ENCODE results near the gene NR1H2. TPM values are rescaled to one million over a fixed set of nuclear protein-coding genes. Genes with fewer than 3 reads are reported as not detected.

Gene NR1H2
- total and polyA plus RNA-seq, 2 experiments from 2014 or later, result 32.9 to 70.2 TPM

DNA sequence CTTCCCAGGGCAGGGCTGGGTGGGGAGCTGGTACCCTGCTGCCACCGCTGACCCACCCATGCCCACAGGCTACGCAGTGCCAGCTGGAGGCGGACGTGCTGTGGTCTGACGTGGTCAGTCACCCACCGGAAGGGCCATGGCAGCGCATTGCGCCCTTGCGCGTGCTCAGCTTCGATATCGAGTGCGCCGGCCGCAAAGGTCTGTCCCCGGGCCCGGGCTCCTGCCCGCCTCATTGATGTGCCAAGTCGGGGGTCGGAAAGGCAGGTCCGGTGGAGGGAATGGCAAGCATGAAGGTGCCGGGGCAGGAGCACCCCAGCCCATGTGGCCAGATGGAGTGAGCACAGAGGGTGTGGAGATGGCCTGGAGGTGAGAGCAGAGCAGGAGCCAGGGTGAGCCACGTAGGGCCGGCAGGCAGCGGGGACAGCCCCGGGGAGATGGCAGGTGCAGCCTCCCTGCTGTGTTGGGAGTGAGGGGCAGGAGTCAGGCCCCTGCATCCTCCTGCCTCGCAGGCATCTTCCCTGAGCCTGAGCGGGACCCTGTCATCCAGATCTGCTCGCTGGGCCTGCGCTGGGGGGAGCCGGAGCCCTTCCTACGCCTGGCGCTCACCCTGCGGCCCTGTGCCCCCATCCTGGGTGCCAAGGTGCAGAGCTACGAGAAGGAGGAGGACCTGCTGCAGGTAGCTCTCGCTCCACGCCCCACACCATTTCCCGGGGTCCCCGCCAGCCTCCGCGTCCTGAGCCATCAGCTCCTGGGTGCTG, 26.5 kb downstream of the NR1H2 start:
- Histone ChIP-seq H3F3A (replicated peaks; ENCODE audit: low read depth) (no peaks in the 10 kb centered on the region), H2AFZ (no peak overlapping the region), H3K9me2 (ENCODE audit: insufficient read depth) (no peaks in the 10 kb centered on the region), H4K20me1 (replicated peaks; ENCODE audit: insufficient read depth) (peaks cover 9% of the 10 kb centered on the region), H3K79me2 (replicated peaks; ENCODE audit: insufficient read depth) (peaks cover 2% of the 10 kb centered on the region), H3K27ac (ENCODE audit: low read depth) (no peak overlapping the region), H3K27me3 (ENCODE audit: insufficient read depth) (no peaks in the 10 kb centered on the region), H3K4me2 (no peak overlapping the region), H3K36me3 (ENCODE audit: insufficient read depth) (peaks cover 4% of the 10 kb centered on the region; the same call in 1 of the 2 replicates), H3K4me3 (no peak overlapping the region), H3K4me1 (ENCODE audit: insufficient read depth) (no peaks in the 10 kb centered on the region)
- Mint-ChIP-seq H3K9me3 (no peaks in the 10 kb centered on the region; the same call in 1 of the 3 replicates), H3K4me3 (no peak overlapping the region), H3K27me3 (ENCODE audit: insufficient read depth, low read depth, poor library complexity) (peaks cover 5% of the 10 kb centered on the region), H3K4me1 (no peaks in the 10 kb centered on the region), H3K27ac (no peak overlapping the region), H3K36me3 (ENCODE audit: low read depth) (peaks cover 51% of the 10 kb centered on the region)
- ATAC-seq (no peak), DNase-seq (ENCODE audit: low spot score) (no peak)
- TF ChIP-seq ZNF331 (CRISPR knock-in tag; IDR thresholded peaks at IDR 0.05; ENCODE audit: low read depth) (no peak), EZH2phosphoT487 (IDR thresholded peaks at IDR 0.05; ENCODE audit: unreplicated experiment) (no peak), JUNB (IDR thresholded peaks at IDR 0.05; ENCODE audit: unreplicated experiment) (no peak), CREB1 (CRISPR knock-in tag; IDR thresholded peaks at IDR 0.05; ENCODE audit: low read depth) (no peak), EZH2 (IDR thresholded peaks at IDR 0.05; ENCODE audit: low read depth, unreplicated experiment) (no peak), ZNF114 (CRISPR knock-in tag; IDR thresholded peaks at IDR 0.05) (no peak), POLR2AphosphoS5 (IDR thresholded peaks at IDR 0.05; ENCODE audit: low read depth) (no peak), STAT1 (IDR thresholded peaks at IDR 0.05; ENCODE audit: unreplicated experiment) (no peak), NANOG (IDR thresholded peaks at IDR 0.05; ENCODE audit: borderline replicate concordance) (no peak)
- TF ChIP-seq, protein P1, sequence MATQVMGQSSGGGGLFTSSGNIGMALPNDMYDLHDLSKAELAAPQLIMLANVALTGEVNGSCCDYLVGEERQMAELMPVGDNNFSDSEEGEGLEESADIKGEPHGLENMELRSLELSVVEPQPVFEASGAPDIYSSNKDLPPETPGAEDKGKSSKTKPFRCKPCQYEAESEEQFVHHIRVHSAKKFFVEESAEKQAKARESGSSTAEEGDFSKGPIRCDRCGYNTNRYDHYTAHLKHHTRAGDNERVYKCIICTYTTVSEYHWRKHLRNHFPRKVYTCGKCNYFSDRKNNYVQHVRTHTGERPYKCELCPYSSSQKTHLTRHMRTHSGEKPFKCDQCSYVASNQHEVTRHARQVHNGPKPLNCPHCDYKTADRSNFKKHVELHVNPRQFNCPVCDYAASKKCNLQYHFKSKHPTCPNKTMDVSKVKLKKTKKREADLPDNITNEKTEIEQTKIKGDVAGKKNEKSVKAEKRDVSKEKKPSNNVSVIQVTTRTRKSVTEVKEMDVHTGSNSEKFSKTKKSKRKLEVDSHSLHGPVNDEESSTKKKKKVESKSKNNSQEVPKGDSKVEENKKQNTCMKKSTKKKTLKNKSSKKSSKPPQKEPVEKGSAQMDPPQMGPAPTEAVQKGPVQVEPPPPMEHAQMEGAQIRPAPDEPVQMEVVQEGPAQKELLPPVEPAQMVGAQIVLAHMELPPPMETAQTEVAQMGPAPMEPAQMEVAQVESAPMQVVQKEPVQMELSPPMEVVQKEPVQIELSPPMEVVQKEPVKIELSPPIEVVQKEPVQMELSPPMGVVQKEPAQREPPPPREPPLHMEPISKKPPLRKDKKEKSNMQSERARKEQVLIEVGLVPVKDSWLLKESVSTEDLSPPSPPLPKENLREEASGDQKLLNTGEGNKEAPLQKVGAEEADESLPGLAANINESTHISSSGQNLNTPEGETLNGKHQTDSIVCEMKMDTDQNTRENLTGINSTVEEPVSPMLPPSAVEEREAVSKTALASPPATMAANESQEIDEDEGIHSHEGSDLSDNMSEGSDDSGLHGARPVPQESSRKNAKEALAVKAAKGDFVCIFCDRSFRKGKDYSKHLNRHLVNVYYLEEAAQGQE (IDR thresholded peaks at IDR 0.05; ENCODE audit: unreplicated experiment), result no peak
- TF ChIP-seq, protein P2, sequence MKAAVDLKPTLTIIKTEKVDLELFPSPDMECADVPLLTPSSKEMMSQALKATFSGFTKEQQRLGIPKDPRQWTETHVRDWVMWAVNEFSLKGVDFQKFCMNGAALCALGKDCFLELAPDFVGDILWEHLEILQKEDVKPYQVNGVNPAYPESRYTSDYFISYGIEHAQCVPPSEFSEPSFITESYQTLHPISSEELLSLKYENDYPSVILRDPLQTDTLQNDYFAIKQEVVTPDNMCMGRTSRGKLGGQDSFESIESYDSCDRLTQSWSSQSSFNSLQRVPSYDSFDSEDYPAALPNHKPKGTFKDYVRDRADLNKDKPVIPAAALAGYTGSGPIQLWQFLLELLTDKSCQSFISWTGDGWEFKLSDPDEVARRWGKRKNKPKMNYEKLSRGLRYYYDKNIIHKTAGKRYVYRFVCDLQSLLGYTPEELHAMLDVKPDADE (IDR thresholded peaks at IDR 0.05), result no peak
- TF ChIP-seq, protein P3, sequence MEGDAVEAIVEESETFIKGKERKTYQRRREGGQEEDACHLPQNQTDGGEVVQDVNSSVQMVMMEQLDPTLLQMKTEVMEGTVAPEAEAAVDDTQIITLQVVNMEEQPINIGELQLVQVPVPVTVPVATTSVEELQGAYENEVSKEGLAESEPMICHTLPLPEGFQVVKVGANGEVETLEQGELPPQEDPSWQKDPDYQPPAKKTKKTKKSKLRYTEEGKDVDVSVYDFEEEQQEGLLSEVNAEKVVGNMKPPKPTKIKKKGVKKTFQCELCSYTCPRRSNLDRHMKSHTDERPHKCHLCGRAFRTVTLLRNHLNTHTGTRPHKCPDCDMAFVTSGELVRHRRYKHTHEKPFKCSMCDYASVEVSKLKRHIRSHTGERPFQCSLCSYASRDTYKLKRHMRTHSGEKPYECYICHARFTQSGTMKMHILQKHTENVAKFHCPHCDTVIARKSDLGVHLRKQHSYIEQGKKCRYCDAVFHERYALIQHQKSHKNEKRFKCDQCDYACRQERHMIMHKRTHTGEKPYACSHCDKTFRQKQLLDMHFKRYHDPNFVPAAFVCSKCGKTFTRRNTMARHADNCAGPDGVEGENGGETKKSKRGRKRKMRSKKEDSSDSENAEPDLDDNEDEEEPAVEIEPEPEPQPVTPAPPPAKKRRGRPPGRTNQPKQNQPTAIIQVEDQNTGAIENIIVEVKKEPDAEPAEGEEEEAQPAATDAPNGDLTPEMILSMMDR (conservative IDR thresholded peaks at IDR 0.05; ENCODE audit: low read depth in 2 of 2), result no peak
- TF ChIP-seq, protein P4, sequence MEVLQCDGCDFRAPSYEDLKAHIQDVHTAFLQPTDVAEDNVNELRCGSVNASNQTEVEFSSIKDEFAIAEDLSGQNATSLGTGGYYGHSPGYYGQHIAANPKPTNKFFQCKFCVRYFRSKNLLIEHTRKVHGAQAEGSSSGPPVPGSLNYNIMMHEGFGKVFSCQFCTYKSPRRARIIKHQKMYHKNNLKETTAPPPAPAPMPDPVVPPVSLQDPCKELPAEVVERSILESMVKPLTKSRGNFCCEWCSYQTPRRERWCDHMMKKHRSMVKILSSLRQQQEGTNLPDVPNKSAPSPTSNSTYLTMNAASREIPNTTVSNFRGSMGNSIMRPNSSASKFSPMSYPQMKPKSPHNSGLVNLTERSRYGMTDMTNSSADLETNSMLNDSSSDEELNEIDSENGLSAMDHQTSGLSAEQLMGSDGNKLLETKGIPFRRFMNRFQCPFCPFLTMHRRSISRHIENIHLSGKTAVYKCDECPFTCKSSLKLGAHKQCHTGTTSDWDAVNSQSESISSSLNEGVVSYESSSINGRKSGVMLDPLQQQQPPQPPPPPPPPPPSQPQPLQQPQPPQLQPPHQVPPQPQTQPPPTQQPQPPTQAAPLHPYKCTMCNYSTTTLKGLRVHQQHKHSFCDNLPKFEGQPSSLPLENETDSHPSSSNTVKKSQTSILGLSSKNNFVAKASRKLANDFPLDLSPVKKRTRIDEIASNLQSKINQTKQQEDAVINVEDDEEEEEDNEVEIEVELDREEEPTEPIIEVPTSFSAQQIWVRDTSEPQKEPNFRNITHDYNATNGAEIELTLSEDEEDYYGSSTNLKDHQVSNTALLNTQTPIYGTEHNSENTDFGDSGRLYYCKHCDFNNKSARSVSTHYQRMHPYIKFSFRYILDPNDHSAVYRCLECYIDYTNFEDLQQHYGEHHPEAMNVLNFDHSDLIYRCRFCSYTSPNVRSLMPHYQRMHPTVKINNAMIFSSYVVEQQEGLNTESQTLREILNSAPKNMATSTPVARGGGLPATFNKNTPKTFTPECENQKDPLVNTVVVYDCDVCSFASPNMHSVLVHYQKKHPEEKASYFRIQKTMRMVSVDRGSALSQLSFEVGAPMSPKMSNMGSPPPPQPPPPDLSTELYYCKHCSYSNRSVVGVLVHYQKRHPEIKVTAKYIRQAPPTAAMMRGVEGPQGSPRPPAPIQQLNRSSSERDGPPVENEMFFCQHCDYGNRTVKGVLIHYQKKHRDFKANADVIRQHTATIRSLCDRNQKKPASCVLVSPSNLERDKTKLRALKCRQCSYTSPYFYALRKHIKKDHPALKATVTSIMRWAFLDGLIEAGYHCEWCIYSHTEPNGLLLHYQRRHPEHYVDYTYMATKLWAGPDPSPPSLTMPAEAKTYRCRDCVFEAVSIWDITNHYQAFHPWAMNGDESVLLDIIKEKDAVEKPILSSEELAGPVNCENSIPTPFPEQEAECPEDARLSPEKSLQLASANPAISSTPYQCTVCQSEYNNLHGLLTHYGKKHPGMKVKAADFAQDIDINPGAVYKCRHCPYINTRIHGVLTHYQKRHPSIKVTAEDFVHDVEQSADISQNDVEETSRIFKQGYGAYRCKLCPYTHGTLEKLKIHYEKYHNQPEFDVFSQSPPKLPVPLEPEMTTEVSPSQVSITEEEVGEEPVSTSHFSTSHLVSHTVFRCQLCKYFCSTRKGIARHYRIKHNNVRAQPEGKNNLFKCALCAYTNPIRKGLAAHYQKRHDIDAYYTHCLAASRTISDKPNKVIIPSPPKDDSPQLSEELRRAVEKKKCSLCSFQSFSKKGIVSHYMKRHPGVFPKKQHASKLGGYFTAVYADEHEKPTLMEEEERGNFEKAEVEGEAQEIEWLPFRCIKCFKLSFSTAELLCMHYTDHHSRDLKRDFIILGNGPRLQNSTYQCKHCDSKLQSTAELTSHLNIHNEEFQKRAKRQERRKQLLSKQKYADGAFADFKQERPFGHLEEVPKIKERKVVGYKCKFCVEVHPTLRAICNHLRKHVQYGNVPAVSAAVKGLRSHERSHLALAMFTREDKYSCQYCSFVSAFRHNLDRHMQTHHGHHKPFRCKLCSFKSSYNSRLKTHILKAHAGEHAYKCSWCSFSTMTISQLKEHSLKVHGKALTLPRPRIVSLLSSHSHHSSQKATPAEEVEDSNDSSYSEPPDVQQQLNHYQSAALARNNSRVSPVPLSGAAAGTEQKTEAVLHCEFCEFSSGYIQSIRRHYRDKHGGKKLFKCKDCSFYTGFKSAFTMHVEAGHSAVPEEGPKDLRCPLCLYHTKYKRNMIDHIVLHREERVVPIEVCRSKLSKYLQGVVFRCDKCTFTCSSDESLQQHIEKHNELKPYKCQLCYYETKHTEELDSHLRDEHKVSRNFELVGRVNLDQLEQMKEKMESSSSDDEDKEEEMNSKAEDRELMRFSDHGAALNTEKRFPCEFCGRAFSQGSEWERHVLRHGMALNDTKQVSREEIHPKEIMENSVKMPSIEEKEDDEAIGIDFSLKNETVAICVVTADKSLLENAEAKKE (CRISPR knock-in tag; IDR thresholded peaks at IDR 0.05), result no peak

Measured in GM23338 (cell line).